Fibroblast of skin of scalp (primary cell): Measurements from ENCODE around the gene CTH.
A peak's percentile ranks its signal among the peaks of the same experiment; 100 is the strongest.
"Not testable (repeated sequence)": the region's sequence is repeated elsewhere in the genome, so short reads cannot be mapped to it uniquely, and the experiment has no call there.

Source experiments
- DNase-seq: peaks from one replicate; pipeline ENCODE4 v3.0.0-alpha.2; 2013

Gene CTH

DNA sequence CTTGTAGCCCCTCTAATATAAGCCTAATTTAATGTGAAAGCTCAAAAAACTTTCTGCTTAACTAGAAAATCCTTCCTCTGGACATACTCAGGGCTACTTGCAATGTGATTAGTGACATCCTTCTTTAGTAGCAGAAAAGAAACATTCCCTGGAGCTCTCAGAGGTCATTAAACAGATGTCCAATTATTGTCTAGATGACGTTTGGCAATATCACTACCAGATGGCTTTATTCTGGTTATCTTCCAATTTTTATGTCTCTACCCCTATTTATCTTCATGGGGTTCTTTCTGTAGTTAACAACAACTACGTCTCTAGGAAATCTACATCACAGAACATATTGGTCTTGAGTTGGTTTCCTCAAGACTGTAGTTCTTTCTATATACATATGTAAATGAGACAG lies 44.2 kb downstream of the CTH start:
- no peak for DNase-seq

- no peak for DNase-seq
These were observed 47.1 kb downstream of the CTH start for GRCh38 chr1:70458131-70458530.

GRCh38 chr1:70459496-70460225 lies 48.6 kb downstream of the CTH start:
- DNase-seq: peak; percentile 48

DNA sequence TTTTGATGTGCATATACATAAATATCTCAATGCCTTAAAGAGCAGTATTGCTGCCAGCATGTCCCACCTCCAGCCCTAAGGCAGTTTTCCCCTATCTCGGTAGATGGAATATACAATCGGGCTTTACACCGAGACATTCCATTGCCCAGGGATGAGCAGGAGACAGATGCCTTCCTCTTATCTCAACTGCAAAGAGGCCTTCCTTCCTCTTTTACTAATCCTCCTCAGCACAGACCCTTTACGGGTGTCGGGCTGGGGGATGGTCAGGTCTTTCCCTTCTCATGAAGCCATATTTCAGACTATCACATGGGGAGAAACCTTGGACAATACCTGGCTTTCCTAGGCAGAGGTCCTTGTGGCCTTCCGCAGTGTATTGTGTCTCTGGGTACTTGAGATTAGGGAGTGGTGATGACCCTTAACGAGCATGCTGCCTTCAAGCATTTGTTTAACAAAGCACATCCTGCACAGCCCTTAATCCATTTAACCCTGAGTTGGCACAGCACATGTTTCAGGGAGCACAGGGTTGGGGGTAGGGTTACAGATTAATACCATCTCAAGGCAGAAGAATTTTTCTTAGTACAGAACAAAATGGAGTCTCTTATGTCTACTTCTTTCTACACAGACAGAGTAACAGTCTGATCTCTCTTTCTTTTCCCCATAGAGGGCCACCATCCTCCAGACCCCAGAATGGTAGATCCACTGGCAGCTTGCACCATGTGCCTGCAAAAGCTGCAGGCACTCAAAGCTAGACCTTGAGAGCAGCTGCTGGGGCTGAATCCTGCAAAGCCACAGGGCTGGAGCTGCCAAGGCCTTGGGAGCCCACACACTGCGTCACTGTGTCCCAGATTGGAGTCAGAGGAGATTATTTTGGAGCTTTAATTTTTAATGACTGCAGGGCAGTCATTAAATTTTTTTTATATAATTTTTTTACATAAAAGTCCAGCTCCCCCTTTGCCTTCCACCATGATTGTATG lies 50.0 kb downstream of the CTH start:
- DNase-seq: not testable (repeated sequence)

DNA sequence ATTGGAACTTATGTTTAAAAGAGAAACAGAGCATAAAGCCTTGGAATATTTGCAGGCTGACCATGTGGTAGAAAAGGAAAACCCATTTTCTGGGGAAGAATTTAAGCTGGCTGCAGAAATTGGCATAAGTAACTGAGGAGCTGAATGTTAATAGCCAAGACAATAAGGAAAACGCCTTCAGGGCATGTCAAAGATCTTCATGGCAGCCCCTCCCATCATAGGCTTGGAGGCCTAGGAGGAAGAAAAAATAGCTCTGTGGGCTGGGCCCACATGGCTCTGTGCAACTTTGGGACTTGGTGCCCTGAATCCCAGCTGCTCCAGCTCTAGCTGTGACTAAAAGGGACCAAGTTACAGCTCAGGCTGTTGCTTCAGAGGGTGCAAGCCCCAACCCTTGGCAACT lies 51.5 kb downstream of the CTH start:
- DNase-seq: no peak

GRCh38 chr1:70465911-70466310 lies 54.8 kb downstream of the CTH start:
- DNase-seq: no peak

- no peak for DNase-seq
These were observed 56.5 kb downstream of the CTH start for GRCh38 chr1:70467531-70467930.

- DNase-seq: no peak
These were observed 57.1 kb downstream of the CTH start for GRCh38 chr1:70468180-70468579.

DNA sequence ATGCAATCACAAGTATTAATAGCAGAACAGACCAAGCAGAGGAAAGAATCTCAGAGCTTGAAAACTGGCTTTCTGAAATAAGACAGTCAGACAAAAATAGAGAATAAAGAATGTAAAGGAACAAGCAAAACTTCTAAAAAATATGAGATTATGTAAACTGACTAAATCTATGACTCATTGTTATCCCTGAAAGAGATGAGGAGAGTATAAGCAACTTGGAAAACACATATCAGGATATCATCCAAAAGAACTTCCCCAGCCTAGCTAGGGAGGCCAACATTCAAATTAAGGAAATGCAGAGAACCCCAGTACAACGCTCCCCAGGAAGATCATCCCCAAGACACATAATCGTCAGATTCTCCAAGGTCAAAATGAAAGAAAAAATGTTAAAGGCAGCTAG lies 58.1 kb downstream of the CTH start:
- DNase-seq: not testable (repeated sequence)

GRCh38 chr1:70475023-70475422 lies 64.0 kb downstream of the CTH start:
- peak; percentile 21 for DNase-seq

DNA sequence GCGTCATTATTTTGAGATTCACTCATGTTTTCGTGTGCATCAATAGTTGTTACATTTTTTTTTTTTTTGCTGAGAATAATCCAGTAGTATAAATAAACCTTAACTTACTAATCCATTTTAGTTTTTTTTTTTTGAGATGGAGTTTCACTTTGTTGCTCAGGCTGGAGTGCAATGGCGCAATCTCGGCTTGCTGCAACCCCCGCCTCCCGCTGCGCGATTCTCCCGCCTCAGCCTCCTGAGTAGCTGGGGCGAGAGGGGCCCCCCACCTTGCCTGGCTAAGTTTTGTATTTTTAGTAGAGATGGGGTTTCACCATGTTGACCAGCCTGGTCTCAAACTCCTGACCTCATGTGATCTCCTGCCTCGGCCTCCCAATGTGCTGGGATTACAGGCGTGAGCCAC lies 66.0 kb downstream of the CTH start:
- no peak for DNase-seq

DNA sequence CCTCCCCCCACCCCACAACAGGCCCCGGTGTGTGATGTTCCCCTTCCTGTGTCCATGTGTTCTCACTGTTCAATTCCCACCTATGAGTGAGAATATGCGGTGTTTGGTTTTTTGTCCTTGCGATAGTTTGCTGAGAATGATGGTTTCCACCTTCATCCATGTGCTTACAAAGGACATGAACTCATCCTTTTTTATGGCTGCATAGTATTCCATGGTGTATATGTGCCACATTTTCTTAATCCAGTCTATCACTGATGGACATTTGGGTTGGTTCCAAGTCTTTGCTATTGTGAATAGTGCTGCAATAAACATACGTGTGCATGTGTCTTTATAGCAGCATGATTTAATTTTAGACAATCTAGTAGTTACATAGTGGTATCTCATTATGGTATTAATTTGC lies 66.8 kb downstream of the CTH start:
- not testable (repeated sequence) for DNase-seq

- no peak for DNase-seq
These were observed 72.3 kb downstream of the CTH start for GRCh38 chr1:70483342-70483741.

- DNase-seq: no peak
These were observed 74.6 kb downstream of the CTH start for GRCh38 chr1:70485624-70486023.

DNA sequence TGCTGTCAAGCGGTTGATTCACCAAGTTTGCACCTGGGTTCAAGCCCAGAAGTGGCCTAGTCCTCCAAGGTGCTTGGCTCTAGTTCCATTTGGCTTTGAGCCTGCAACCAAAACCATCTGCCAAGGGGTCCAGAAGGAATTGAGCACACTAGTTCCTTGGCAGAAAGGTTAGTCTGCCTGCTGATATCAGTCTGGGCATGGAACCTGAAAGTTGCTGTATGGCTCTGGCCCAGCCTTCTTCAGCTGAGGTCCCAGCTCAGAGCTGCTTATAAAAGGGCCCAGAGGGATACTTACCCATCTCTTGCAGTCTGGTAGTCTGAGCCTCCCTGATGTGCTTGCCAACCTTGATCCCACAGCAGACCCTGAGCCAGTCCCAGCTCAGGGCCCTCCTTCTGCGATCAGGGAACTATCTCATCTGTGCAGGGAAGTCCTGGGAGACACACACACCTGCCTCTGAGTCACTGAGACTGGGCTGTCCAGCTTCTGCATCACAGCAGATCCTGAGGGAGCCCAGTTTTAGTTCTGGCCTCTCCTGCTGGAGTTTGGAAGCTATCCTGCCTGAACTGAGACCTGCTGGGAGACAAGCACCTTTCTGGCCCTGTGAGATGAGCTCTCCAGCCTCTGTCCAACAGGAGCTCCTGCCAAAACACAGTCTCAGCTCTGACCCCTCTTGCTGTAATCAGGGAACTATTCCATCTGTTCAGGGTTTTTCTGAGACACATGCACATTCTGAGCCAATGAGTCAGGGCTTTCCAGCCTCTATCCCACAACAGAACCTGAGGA lies 75.8 kb downstream of the CTH start:
- peak; percentile 81 for DNase-seq

DNA sequence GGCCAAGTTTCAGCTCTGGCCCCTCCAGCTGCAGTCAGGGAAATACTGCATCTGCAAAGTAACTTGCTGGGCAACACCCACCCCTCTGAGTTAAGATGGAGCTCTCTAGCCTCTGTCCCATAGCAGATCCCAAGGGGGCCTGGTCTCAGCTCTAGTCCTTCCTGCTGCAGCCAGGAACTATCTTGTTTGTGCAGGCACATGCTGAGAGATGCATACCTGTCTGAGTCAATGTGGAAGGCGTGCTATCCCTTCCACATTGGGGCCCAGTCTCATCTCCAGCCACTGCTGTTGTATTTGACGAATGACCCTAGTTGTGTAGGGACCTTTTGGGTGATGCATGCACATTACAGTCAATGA lies 76.4 kb downstream of the CTH start:
- no peak for DNase-seq

DNA sequence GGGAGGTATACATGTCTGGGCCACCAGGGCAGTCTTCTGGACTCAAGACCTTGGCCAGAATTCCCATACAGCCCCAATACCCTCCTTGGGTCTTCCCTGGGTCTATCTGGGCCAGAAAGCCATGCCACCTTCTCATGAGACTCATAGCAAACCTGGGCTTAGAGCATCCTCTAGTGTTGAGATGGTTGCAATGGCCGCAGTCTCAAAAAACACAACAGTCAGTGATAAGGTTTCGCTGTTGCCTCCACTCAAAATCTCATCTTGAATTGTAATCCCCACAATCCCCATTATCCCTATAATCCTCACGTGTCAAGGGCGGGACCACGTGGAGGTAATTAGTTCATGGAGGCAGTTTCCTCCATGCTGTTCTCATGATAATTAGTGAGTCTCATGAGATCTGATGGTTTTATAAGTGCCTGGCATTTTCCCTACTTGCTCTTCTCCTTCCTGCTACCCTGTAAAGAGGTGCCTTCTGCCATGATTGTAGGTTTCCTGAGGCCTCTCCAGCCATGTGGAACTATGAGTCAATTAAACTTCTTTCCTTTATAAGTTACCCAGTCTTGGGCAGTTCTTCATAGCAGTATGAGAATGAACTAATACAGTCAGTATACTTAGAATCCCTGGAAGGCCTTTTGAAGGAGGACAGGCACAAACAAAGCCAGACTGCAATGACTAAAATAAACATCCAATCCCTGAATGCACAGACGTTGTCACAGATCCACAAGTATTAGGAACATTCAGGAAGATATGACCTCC lies 77.0 kb downstream of the CTH start:
- peak; percentile 28 for DNase-seq
